HG03521 (cell line): ENCODE data around the gene KAT2A.

ENCODE experiments used
- ATAC-seq: cut with Tn5 transposase; IDR thresholded peaks from one replicate; pipeline ENCODE4 v1.9.1; 2021; ENCODE audit warnings: mild to moderate bottlenecking, moderate library complexity; ENCODE audit not compliant: unreplicated experiment

Gene KAT2A

GRCh38 chr17:42135664-42136653, 14.8 kb upstream of the KAT2A start:
- no peak for ATAC-seq

GRCh38 chr17:42135151-42135550, 14.0 kb upstream of the KAT2A start:
- no peak for ATAC-seq

- ATAC-seq: no peak
Observed at GRCh38 chr17:42133461-42134041, 12.4 kb upstream of the KAT2A start.

- ATAC-seq: no peak
Observed at GRCh38 chr17:42132941-42133340, 11.8 kb upstream of the KAT2A start.

- no peak for ATAC-seq
Observed at GRCh38 chr17:42131981-42132432, 10.8 kb upstream of the KAT2A start.

- no peak for ATAC-seq
Observed at GRCh38 chr17:42131232-42131631, 10.1 kb upstream of the KAT2A start.

GRCh38 chr17:42130310-42130936, 9.3 kb upstream of the KAT2A start:
- no peak for ATAC-seq

- no peak for ATAC-seq
Observed at GRCh38 chr17:42129109-42129837, 8.1 kb upstream of the KAT2A start.

GRCh38 chr17:42127414-42127813, 6.2 kb upstream of the KAT2A start:
- ATAC-seq: no peak

- ATAC-seq: no peak
Observed at GRCh38 chr17:42126836-42127235, 5.7 kb upstream of the KAT2A start.

- no peak for ATAC-seq
Observed at GRCh38 chr17:42125565-42125964, 4.4 kb upstream of the KAT2A start.

GRCh38 chr17:42124256-42124655, 3.1 kb upstream of the KAT2A start:
- ATAC-seq: no peak

- ATAC-seq: no peak
Observed at GRCh38 chr17:42122371-42123303, 1.5 kb upstream of the KAT2A start, which contains the start of gene HSPB9. TSS of gene HSPB9 (plus strand) at chr17:42122804. CDS start at chr17:42122851, 47 bp downstream.

- ATAC-seq: no peak
Observed at GRCh38 chr17:42120161-42120769, 902 bp downstream of the KAT2A start.

GRCh38 chr17:42119301-42119700, 1.9 kb downstream of the KAT2A start:
- ATAC-seq: no peak

- no peak for ATAC-seq
Observed at GRCh38 chr17:42118545-42118944, 2.6 kb downstream of the KAT2A start.

- no peak for ATAC-seq
Observed at GRCh38 chr17:42118126-42118510, 3.0 kb downstream of the KAT2A start.

GRCh38 chr17:42117397-42118125, 3.6 kb downstream of the KAT2A start:
- ATAC-seq: no peak
